ENCODE measurements around the gene SYK.

The SYK gene

DNA sequence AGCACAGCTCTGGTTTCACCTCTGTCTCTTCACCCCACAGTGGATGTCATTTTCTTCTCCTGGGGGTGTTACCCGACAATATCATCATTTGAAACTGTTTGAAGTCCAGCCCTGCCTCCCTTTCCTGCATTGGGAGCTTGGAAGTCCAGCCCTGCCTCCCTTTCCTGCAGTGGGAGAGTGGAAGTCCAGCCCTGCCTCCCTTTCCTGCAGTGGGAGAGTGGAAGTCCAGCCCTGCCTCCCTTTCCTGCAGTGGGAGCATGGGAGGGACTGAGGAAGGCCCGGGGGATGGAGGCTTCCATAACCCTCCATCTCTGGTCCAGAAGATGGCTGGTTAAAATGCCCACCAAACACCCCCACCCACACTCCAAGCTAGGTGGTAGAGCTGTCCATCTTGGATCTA lies 59.8 kb downstream of the SYK start:
- no peak for TF ChIP-seq TAF1 (IDR thresholded peaks at IDR 0.05; ENCODE audit: borderline replicate concordance, insufficient read depth, low read length)
- TF ChIP-seq POLR2AphosphoS5 (IDR thresholded peaks at IDR 0.05; ENCODE audit: low read depth, low read length): no peak
- TF ChIP-seq, protein P1, sequence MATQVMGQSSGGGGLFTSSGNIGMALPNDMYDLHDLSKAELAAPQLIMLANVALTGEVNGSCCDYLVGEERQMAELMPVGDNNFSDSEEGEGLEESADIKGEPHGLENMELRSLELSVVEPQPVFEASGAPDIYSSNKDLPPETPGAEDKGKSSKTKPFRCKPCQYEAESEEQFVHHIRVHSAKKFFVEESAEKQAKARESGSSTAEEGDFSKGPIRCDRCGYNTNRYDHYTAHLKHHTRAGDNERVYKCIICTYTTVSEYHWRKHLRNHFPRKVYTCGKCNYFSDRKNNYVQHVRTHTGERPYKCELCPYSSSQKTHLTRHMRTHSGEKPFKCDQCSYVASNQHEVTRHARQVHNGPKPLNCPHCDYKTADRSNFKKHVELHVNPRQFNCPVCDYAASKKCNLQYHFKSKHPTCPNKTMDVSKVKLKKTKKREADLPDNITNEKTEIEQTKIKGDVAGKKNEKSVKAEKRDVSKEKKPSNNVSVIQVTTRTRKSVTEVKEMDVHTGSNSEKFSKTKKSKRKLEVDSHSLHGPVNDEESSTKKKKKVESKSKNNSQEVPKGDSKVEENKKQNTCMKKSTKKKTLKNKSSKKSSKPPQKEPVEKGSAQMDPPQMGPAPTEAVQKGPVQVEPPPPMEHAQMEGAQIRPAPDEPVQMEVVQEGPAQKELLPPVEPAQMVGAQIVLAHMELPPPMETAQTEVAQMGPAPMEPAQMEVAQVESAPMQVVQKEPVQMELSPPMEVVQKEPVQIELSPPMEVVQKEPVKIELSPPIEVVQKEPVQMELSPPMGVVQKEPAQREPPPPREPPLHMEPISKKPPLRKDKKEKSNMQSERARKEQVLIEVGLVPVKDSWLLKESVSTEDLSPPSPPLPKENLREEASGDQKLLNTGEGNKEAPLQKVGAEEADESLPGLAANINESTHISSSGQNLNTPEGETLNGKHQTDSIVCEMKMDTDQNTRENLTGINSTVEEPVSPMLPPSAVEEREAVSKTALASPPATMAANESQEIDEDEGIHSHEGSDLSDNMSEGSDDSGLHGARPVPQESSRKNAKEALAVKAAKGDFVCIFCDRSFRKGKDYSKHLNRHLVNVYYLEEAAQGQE (IDR thresholded peaks at IDR 0.05; ENCODE audit: insufficient read depth in 1 of 2, low read depth in 2 of 2, low read length in 2 of 2): no peak
- no peak for TF ChIP-seq FOXP2 (optimal IDR thresholded peaks at IDR 0.05; ENCODE audit: borderline replicate concordance, extremely low read depth, extremely low read length, insufficient read depth)
- TF ChIP-seq SIN3A (IDR thresholded peaks at IDR 0.05; ENCODE audit: borderline replicate concordance, insufficient read depth, low read length): no peak

DNA sequence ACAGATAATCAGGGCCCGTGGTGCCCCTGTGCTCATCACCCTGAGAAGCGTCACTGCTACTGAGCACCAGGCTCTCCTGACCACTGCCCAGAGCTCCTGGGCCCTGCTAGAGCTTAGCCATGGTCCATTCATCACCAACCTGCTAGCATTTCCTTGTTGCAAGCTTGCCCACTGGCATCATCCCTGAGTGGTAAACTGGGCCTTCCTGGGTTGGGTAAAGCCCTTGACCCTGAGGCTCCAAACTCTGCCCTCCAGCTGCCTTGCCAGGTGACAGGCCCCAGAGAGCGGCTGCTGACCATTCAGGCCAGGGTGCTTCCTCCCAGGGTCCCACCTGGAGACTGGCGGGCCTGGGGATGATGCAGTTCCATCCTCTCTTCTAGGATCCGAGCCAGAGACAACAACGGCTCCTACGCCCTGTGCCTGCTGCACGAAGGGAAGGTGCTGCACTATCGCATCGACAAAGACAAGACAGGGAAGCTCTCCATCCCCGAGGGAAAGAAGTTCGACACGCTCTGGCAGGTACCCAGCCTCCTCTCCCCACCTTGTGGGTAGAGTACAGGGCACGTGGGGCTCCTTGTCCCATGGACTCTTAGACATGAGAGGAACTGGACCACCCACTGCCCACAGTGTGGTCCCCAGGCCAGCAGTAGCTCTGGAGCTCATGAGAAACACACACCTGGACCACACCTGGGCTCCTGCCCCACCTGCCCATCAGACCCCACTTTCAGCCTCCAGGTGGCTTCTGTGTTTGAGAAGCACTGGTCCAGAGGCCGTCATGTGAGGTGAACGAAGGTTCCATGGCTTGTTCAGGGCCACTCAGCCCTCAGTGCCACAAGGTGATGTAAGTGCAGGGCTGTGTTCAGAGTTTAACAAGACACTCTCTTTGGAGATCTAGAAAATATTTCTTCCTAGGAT lies 60.5 kb downstream of the SYK start:
- TF ChIP-seq POLR2AphosphoS5 (IDR thresholded peaks at IDR 0.05; ENCODE audit: low read depth, low read length) (no peak), SIN3A (IDR thresholded peaks at IDR 0.05; ENCODE audit: borderline replicate concordance, insufficient read depth, low read length) (no peak), FOXP2 (optimal IDR thresholded peaks at IDR 0.05; ENCODE audit: borderline replicate concordance, extremely low read depth, extremely low read length, insufficient read depth) (no peak), TAF1 (IDR thresholded peaks at IDR 0.05; ENCODE audit: borderline replicate concordance, insufficient read depth, low read length) (no peak)
- TF ChIP-seq, protein P1 (IDR thresholded peaks at IDR 0.05; ENCODE audit: insufficient read depth in 1 of 2, low read depth in 2 of 2, low read length in 2 of 2): no peak

DNA sequence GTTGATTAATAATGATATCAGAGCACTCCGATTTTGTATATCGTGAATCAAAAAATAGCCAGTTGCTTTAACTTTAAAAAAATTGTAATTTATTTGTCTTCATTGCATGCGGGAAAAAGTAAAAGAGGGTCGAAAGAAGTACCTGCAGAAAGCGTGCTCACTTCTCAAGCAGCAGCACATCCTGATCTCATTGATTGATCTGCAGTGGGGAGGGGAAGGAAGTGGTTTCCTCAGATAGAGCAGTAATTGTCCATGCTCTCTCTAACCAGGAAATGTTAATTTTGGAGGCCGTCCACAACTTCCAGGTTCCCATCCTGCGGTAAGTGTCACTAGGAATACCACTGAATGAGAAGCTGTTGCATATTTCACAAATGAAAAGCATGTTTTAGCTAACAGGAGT lies 63.2 kb downstream of the SYK start:
- TF ChIP-seq POLR2AphosphoS5 (IDR thresholded peaks at IDR 0.05; ENCODE audit: low read depth, low read length): no peak
- no peak for TF ChIP-seq SIN3A (IDR thresholded peaks at IDR 0.05; ENCODE audit: borderline replicate concordance, insufficient read depth, low read length)

DNA sequence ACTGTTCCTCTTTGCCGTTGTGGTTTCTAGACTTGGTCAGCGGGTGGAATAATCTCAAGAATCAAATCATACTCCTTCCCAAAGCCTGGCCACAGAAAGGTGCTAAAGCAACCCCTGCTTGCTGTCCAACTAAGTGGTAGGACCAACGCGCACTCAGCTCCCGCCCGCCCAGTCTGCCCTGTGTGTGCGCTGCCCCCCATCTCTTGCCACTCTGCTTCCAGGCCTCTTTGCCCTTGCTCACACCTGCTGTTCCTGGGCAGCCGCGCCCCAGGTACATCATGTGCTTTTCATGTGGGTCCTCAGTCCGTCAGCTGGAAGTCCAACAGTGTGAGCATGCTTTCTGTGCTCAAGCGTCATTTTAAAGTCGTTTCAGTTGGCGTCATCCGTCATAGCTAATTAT lies 65.5 kb downstream of the SYK start:
- TF ChIP-seq TAF1 (IDR thresholded peaks at IDR 0.05; ENCODE audit: borderline replicate concordance, insufficient read depth, low read length) (no peak), FOXP2 (optimal IDR thresholded peaks at IDR 0.05; ENCODE audit: borderline replicate concordance, extremely low read depth, extremely low read length, insufficient read depth) (no peak), POLR2AphosphoS5 (IDR thresholded peaks at IDR 0.05; ENCODE audit: low read depth, low read length) (no peak), SIN3A (IDR thresholded peaks at IDR 0.05; ENCODE audit: borderline replicate concordance, insufficient read depth, low read length) (no peak)
- TF ChIP-seq, protein P1 (IDR thresholded peaks at IDR 0.05; ENCODE audit: insufficient read depth in 1 of 2, low read depth in 2 of 2, low read length in 2 of 2): no peak

DNA sequence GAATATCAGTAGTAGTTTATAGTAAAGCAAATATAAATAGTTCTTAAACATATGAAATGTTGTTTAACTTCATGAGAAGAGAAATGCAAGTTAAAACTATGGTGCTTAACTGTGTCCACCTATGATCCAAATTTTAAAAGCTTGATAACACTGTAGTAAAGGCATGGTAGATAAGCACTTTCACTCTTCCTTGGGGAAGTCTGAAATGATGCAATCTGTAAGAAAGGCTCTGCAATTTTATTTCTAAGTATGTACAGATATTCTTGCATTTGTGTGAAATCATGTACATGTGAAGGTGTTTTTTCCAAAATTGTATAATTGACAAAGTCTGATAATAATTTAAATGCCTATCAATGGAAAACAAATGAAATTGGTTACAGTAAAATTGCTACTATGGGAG lies 66.9 kb downstream of the SYK start:
- no peak for TF ChIP-seq TAF1 (IDR thresholded peaks at IDR 0.05; ENCODE audit: borderline replicate concordance, insufficient read depth, low read length)
- TF ChIP-seq SIN3A (IDR thresholded peaks at IDR 0.05; ENCODE audit: borderline replicate concordance, insufficient read depth, low read length): no peak
- TF ChIP-seq, protein P1 (IDR thresholded peaks at IDR 0.05; ENCODE audit: insufficient read depth in 1 of 2, low read depth in 2 of 2, low read length in 2 of 2): no peak
- TF ChIP-seq FOXP2 (optimal IDR thresholded peaks at IDR 0.05; ENCODE audit: borderline replicate concordance, extremely low read depth, extremely low read length, insufficient read depth): no peak
- no peak for TF ChIP-seq POLR2AphosphoS5 (IDR thresholded peaks at IDR 0.05; ENCODE audit: low read depth, low read length)

Data from PFSK-1 (cell line).